Measurements from ENCODE around the gene RHEB. TPM values are rescaled to one million over a fixed set of nuclear protein-coding genes. Genes with fewer than 3 reads are reported as not detected.

Gene RHEB
- total and polyA plus RNA-seq, 2 donors (not counting 1 experiment from before 2014, with no cell fraction given): 9.3 to 40.3 TPM

DNA sequence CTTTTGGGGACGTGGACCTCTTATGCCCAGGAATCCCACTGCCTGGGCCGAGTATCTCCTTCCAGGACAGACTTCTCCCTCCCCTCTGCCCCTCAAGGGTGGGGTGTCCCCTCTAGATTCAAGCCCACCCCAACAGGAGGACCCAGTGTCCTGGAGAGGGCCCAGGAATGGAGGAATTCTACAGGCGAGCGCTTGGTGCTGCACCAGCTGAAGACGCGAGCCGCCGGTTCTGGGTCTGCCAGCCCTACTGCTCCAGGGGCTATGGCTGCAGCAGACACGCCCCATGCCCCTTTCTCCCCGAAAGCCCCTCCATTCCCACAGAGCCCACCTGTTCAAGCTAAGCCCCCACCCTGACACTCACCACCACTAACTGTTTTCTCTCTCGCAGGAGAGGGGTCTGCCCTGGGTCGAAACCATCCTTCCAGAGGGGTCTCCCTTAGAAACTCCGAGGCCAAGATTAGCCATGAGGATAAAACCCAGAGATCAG lies 88.4 kb downstream of the RHEB start:
- Mint-ChIP-seq H3K27me3 (peaks cover 12% of the 10 kb centered on the region), H3K9me3 (ENCODE audit: insufficient read depth) (no peaks in the 10 kb centered on the region), H3K27ac (no peak overlapping the region), H3K4me1 (peaks cover 16% of the 10 kb centered on the region), H3K4me3 (no peak overlapping the region)
- intact Hi-C loops (cut with micrococcal nuclease): no loop called here
- Histone ChIP-seq H3K27me3 (replicated peaks in 1 of 4; ENCODE audit: control extremely low read depth in 1 of 4, control insufficient read depth in 3 of 4, insufficient read depth in 4 of 4, low read length in 3 of 4) (peaks cover 0 to 4% (median 0%) of the 10 kb centered on the region in 4 experiments), H3K4me2 (replicated peaks; ENCODE audit: low read depth, low read length, poor library complexity, severe bottlenecking) (no peak overlapping the region), H3K79me2 (ENCODE audit: control insufficient read depth, insufficient read depth, low read length) (no peaks in the 10 kb centered on the region), H3K4me3 (ENCODE audit: control extremely low read depth in 1 of 5, extremely low read depth in 1 of 5, insufficient read depth in 1 of 5, low read depth in 2 of 5, low read length in 4 of 5) (no peak overlapping the region), H3K4me1 (ENCODE audit: control insufficient read depth in 2 of 2, insufficient read depth in 2 of 2, low read length in 2 of 2) (peaks cover 19 to 21% of the 10 kb centered on the region in 2 donors), H4K20me1 (ENCODE audit: control insufficient read depth, insufficient read depth, low read length, poor library complexity, severe bottlenecking) (no peaks in the 10 kb centered on the region), H3K36me3 (replicated peaks in 1 of 2; ENCODE audit: control extremely low read depth in 1 of 2, control insufficient read depth in 1 of 2, extremely low read depth in 1 of 2, insufficient read depth in 2 of 2, low read length in 1 of 2) (no peaks in the 10 kb centered on the region), H3K9me3 (ENCODE audit: control extremely low read depth in 1 of 3, control insufficient read depth in 2 of 3, insufficient read depth in 1 of 3, low read length in 2 of 3) (peaks cover 0 to 3% (median 0%) of the 10 kb centered on the region in 3 donors), H3K9ac (ENCODE audit: low read length) (no peak overlapping the region), H3K27ac (ENCODE audit: low read length in 2 of 2) (no peak overlapping the region), H2AFZ (ENCODE audit: insufficient read depth, low read depth, low read length, poor library complexity, severe bottlenecking) (no peak overlapping the region)
- no peak for ATAC-seq (ENCODE audit: low read depth)
- WGBS (ENCODE audit: insufficient coverage): 90% methylated on average over 8 of the region's 13 CpGs
- TF ChIP-seq EZH2 (IDR thresholded peaks at IDR 0.05; ENCODE audit: borderline replicate concordance, insufficient read depth, low read depth, low read length, poor library complexity, severe bottlenecking): no peak
- TF ChIP-seq, protein P1, sequence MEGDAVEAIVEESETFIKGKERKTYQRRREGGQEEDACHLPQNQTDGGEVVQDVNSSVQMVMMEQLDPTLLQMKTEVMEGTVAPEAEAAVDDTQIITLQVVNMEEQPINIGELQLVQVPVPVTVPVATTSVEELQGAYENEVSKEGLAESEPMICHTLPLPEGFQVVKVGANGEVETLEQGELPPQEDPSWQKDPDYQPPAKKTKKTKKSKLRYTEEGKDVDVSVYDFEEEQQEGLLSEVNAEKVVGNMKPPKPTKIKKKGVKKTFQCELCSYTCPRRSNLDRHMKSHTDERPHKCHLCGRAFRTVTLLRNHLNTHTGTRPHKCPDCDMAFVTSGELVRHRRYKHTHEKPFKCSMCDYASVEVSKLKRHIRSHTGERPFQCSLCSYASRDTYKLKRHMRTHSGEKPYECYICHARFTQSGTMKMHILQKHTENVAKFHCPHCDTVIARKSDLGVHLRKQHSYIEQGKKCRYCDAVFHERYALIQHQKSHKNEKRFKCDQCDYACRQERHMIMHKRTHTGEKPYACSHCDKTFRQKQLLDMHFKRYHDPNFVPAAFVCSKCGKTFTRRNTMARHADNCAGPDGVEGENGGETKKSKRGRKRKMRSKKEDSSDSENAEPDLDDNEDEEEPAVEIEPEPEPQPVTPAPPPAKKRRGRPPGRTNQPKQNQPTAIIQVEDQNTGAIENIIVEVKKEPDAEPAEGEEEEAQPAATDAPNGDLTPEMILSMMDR (IDR thresholded peaks at IDR 0.05): no peak
- ChIA-PET POLR2A (no interaction called here), CTCF (no interaction called here)
- no peak for DNase-seq

DNA sequence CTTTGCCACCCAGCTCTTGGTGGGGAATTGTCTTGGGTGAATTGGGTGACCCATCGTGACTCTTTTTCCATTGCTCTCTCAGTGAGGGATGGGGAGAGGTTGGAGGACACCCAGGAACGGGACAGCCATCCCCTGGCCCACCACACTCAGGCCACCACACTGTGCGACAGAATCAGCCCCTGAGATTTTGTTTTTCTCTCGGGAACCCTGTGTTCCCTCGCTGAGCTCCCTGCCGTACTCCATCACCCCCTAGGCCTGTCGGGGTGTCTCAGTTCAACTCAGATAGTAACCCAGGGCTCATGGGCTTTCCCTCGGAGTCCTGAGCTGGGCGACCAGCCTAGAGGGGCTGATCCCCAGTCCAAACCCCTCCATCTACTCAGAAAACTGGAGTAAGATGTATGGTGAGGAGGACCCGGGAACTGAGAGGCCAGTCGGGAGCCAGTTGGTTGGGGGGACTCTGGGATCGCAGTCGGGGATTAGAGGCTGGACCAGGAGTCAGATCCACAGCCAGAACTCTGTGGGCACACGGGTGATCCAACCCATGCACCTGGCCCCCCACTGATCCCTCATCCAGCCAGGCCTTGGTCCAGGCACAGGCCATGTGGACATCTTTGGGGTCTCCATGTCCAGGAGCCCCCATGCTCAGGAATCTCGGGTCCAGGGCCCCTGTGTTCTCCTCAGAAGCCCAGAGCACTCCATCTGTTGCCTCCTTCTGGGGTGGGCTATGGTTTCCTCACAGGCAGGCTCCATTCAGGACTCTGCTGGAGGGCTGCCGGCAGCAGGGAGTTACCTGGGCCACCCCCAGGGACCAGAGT lies 89.1 kb downstream of the RHEB start:
- ChIA-PET CTCF (interaction anchor here (1.3 kb wide), 1 partner anchor 18 kb away, joined by 4 read pairs; no protein-coding TSS in a partner anchor), POLR2A (no interaction called here)
- H3K4me3 ChIP-seq (ENCODE audit: control extremely low read depth in 1 of 5, extremely low read depth in 1 of 5, insufficient read depth in 1 of 5, low read depth in 2 of 5, low read length in 4 of 5): no peak overlapping the region
- ATAC-seq (ENCODE audit: low read depth): no peak
- no peak overlapping the region for H3K4me3 Mint-ChIP-seq
- H3K4me1 ChIP-seq (ENCODE audit: control insufficient read depth in 2 of 2, insufficient read depth in 2 of 2, low read length in 2 of 2): peaks cover 19 to 21% of the 10 kb centered on the region in 2 donors
- no peak for TF ChIP-seq EZH2 (IDR thresholded peaks at IDR 0.05; ENCODE audit: borderline replicate concordance, insufficient read depth, low read depth, low read length, poor library complexity, severe bottlenecking)
- TF ChIP-seq, protein P1 (IDR thresholded peaks at IDR 0.05): no peak
- H3K9ac ChIP-seq (ENCODE audit: low read length): no peak overlapping the region
- peaks cover 0 to 3% (median 0%) of the 10 kb centered on the region in 3 donors for H3K9me3 ChIP-seq (ENCODE audit: control extremely low read depth in 1 of 3, control insufficient read depth in 2 of 3, insufficient read depth in 1 of 3, low read length in 2 of 3)
- 90% methylated on average over 11 of the region's 16 CpGs for WGBS (ENCODE audit: insufficient coverage)
- peaks cover 16% of the 10 kb centered on the region for H3K4me1 Mint-ChIP-seq
- no peaks in the 10 kb centered on the region for H3K79me2 ChIP-seq (ENCODE audit: control insufficient read depth, insufficient read depth, low read length)
- H3K27ac Mint-ChIP-seq: no peak overlapping the region
- H3K36me3 ChIP-seq (replicated peaks in 1 of 2; ENCODE audit: control extremely low read depth in 1 of 2, control insufficient read depth in 1 of 2, extremely low read depth in 1 of 2, insufficient read depth in 2 of 2, low read length in 1 of 2): no peaks in the 10 kb centered on the region
- intact Hi-C loops (cut with micrococcal nuclease): no loop called here
- no peaks in the 10 kb centered on the region for H4K20me1 ChIP-seq (ENCODE audit: control insufficient read depth, insufficient read depth, low read length, poor library complexity, severe bottlenecking)
- H3K27me3 Mint-ChIP-seq: peaks cover 16% of the 10 kb centered on the region
- H3K4me2 ChIP-seq (replicated peaks; ENCODE audit: low read depth, low read length, poor library complexity, severe bottlenecking): no peak overlapping the region
- no peak overlapping the region for H2AFZ ChIP-seq (ENCODE audit: insufficient read depth, low read depth, low read length, poor library complexity, severe bottlenecking)
- H3K27ac ChIP-seq (ENCODE audit: low read length in 2 of 2): no peak overlapping the region
- no peak for DNase-seq
- H3K9me3 Mint-ChIP-seq (ENCODE audit: insufficient read depth): no peaks in the 10 kb centered on the region
- H3K27me3 ChIP-seq (replicated peaks in 1 of 4; ENCODE audit: control extremely low read depth in 1 of 4, control insufficient read depth in 3 of 4, insufficient read depth in 4 of 4, low read length in 3 of 4): peaks cover 0 to 4% (median 0%) of the 10 kb centered on the region in 4 experiments
